MCF 10A (cell line): ENCODE results near the gene ACE2. TPM values are rescaled to one million over a fixed set of nuclear protein-coding genes. Genes with fewer than 3 reads are reported as not detected.

Experiments
- BruUV-seq: library from RNA; stranded (reverse); fragments of 400-500 nt; replicated peaks from 2 replicates; lab custom pipeline; 2021; lab: Mats Ljungman, UMichigan
- CTCF ChIA-PET: fragments of 300-600 bp; sonication (Branson Sonifier 250); formaldehyde crosslinking; extraction: SDS; loops from one replicate; lab custom pipeline; 2021; ENCODE audit warnings: antibody characterized with exemption, inconsistent platforms; lab: Yijun Ruan, JAX
- POLR2A ChIA-PET: fragments of 300-600, 350-650 bp; sonication (Branson Sonifier 250); formaldehyde crosslinking; extraction: SDS; loops from one replicate; lab custom pipeline; 2020; ENCODE audit warnings: antibody characterized with exemption, inconsistent platforms; lab: Yijun Ruan, JAX
- DNase-seq: peaks from one replicate; pipeline ENCODE4 v3.0.0-alpha.2; 2018; ENCODE audit not compliant: unreplicated experiment
- H3K27ac Mint-ChIP-seq: one replicate; pipeline ENCODE4 v1.8.0; 2022; ENCODE audit warnings: mild to moderate bottlenecking, low read depth, mixed read lengths; ENCODE audit not compliant: unreplicated experiment
- H3K27me3 Mint-ChIP-seq: one replicate; pipeline ENCODE4 v1.8.0; 2022; ENCODE audit warnings: mixed read lengths; ENCODE audit not compliant: insufficient read depth, unreplicated experiment
- H3K36me3 Mint-ChIP-seq: one replicate; pipeline ENCODE4 v1.8.0; 2022; ENCODE audit warnings: mild to moderate bottlenecking, moderate library complexity, mixed read lengths; ENCODE audit not compliant: insufficient read depth, unreplicated experiment
- H3K4me1 Mint-ChIP-seq: one replicate; pipeline ENCODE4 v1.8.0; 2022; ENCODE audit warnings: mixed read lengths; ENCODE audit not compliant: insufficient read depth, unreplicated experiment
- H3K4me3 Mint-ChIP-seq: one replicate; pipeline ENCODE4 v1.8.0; 2022; ENCODE audit warnings: mild to moderate bottlenecking, moderate library complexity, mixed read lengths; ENCODE audit not compliant: unreplicated experiment
- H3K9me3 Mint-ChIP-seq: one replicate; pipeline ENCODE4 v1.8.0; 2022; ENCODE audit warnings: mixed read lengths; ENCODE audit not compliant: unreplicated experiment
- intact Hi-C: fragments of 100-400 bp; cut with micrococcal nuclease; formaldehyde crosslinking; loops from 2 replicates; pipeline ENCODE4 v1.14.1; 2022
- total RNA-seq: library from RNA; stranded (reverse); gene quantifications from 2 replicates; pipeline ENCODE4 v1.2.3, GENCODE V29; 2022
- TF ChIP-seq, protein P1 (sequence below): fragments of 200-600 bp; IDR thresholded peaks from one replicate; pipeline ENCODE4 v1.8.0; 2022; ENCODE audit warnings: antibody characterized with exemption, mild to moderate bottlenecking; ENCODE audit not compliant: unreplicated experiment

The ACE2 gene
- total RNA-seq, 1 experiment from 2014 or later, result not detected

DNA sequence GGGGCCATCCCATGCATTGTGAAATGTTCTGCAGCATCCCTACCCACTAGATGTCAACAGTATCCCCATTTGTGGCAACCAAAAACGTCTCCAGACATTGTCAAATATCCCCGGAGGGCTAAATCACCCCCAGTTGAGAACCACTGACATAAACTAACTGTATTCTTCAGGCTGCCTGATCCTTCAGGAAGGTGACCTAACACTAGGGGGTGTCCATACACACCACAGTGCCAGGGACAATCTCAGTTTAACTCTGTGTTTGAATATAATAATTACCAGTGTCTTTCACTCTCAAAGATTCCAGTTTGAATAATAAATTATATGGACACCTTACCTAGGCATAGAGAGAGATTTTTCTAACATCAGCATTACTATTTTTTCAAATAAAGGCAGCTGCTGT lies 6.4 kb downstream of the ACE2 start:
- TF ChIP-seq, protein P1, sequence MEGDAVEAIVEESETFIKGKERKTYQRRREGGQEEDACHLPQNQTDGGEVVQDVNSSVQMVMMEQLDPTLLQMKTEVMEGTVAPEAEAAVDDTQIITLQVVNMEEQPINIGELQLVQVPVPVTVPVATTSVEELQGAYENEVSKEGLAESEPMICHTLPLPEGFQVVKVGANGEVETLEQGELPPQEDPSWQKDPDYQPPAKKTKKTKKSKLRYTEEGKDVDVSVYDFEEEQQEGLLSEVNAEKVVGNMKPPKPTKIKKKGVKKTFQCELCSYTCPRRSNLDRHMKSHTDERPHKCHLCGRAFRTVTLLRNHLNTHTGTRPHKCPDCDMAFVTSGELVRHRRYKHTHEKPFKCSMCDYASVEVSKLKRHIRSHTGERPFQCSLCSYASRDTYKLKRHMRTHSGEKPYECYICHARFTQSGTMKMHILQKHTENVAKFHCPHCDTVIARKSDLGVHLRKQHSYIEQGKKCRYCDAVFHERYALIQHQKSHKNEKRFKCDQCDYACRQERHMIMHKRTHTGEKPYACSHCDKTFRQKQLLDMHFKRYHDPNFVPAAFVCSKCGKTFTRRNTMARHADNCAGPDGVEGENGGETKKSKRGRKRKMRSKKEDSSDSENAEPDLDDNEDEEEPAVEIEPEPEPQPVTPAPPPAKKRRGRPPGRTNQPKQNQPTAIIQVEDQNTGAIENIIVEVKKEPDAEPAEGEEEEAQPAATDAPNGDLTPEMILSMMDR, result no peak
- CTCF ChIA-PET, result interaction anchor here (0.7 to 0.9 kb wide), 7 partner anchors 11 to 350 kb away, joined by 3 to 4 read pairs (median 3); no protein-coding TSS in a partner anchor
- Mint-ChIP-seq H3K4me1 (no peaks in the 10 kb centered on the region), H3K9me3 (no peaks in the 10 kb centered on the region), H3K4me3 (no peak overlapping the region), H3K36me3 (no peaks in the 10 kb centered on the region), H3K27me3 (peaks cover 49% of the 10 kb centered on the region), H3K27ac (no peak overlapping the region)
- BruUV-seq, result no TSS peak
- DNase-seq, result peak; percentile 14
- POLR2A ChIA-PET, result interaction anchor here (1.0 kb wide), 1 partner anchor 80 kb away, joined by 3 read pairs; no protein-coding TSS in a partner anchor
- intact Hi-C loops, result no loop called here

DNA sequence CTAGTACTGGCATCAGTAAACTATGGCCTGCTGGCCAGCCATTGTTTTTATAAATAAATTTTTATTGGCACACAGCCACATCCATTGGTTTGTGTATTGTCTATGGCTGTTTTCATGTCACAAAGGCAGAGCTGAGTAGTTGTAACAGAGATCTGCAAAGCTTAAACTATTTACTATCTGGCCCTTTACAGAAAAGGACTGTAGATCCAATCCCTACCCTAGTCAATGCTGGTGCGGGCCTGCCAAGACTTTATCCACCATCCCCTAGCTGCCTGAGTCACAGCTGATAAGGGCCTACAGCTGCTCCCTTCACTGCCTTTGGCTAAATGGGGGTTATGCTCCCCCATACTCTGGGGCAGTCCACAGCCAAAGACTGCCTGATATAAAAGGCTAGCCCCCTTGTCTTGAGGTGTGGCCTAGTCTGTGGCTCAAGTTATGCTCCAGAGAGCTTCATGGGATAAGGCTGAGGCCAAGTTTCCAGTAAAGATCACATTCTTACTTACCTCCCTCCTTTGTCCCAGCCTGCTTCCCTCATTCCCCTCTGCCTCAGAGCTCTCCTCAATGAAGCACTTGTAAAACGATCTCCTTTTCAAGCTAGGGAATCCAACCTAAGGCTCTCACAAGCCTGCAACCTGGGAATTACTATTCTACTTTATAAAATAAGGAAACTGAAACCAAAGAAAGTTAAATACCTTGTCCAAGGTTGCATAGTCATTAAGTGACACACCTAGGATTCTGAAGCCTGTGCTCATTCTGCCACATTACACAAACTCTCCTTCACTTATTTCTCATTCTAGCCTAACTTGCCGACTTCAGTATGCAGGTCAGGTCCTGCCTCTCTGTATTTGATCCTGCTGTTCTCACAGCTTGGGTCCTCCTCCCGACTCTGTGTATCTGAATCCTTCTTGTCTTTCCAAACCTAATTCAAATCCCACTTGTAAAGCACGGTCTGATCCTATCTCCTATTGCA lies 20.7 kb downstream of the ACE2 start:
- no peaks in the 10 kb centered on the region for H3K36me3 Mint-ChIP-seq
- H3K27me3 Mint-ChIP-seq, result peaks cover 61% of the 10 kb centered on the region
- intact Hi-C loops, result no loop called here
- no peak for DNase-seq
- TF ChIP-seq, protein P1, result no peak
- H3K4me1 Mint-ChIP-seq, result peaks cover 6% of the 10 kb centered on the region
- ChIA-PET POLR2A (no interaction called here), CTCF (interaction anchor here (0.7 to 1.7 kb wide), 3 partner anchors 12 to 116 kb away, joined by 3 to 6 read pairs (median 3); no protein-coding TSS in a partner anchor)
- no TSS peak for BruUV-seq
- H3K4me3 Mint-ChIP-seq, result no peak overlapping the region
- no peaks in the 10 kb centered on the region for H3K9me3 Mint-ChIP-seq
- no peak overlapping the region for H3K27ac Mint-ChIP-seq

DNA sequence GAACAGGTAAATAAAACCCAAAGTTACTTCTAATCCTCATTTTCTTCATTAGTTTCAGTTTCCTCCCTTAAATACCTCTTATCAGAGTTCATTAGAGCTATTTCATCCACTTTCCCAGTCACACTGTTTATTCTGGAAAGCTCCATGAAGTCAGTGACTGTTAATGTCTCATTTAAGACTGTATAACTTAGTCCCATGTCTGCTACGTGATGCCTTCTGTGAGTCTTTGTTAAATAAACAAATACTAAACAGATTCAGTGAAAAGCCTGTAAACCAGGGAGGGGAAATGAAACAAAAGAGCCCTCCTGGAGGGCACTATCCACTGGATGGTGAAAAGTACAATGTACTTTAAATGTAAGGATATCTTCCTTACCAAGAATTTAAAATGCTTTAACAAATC lies 24.7 kb downstream of the ACE2 start:
- H3K27ac Mint-ChIP-seq, result no peak overlapping the region
- H3K4me3 Mint-ChIP-seq, result no peak overlapping the region
- H3K36me3 Mint-ChIP-seq, result no peaks in the 10 kb centered on the region
- POLR2A ChIA-PET, result interaction anchor here (1.1 kb wide), 1 partner anchor 43 kb away, joined by 3 read pairs; no protein-coding TSS in a partner anchor
- H3K27me3 Mint-ChIP-seq, result peaks cover 55% of the 10 kb centered on the region
- CTCF ChIA-PET, result interaction anchor here (0.9 to 1.2 kb wide), 2 partner anchors 11 to 78 kb away, joined by 3 to 4 read pairs; no protein-coding TSS in a partner anchor
- no peak for DNase-seq
- BruUV-seq, result no TSS peak
- intact Hi-C loops, result no loop called here
- H3K4me1 Mint-ChIP-seq, result peaks cover 6% of the 10 kb centered on the region
- H3K9me3 Mint-ChIP-seq, result no peaks in the 10 kb centered on the region
- TF ChIP-seq, protein P1, result no peak

DNA sequence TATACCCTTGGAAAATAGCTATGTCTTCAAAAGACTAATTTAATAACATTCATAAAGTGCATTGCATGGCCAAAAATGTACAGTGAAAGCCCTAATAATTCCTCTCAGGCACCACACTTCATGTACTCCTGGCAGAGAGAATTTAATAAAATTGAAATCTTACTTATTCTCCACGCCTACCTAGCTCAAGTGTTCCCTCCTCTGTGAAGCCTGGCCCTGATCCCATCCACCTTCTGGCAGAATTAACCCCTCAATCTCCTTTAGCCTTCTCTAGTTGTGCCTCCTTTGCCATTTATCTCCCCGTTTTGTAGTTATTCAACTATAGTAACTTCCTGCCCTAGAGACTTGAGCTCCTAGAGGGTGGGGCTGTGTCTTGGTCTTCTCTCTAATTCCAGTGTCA lies 26.7 kb downstream of the ACE2 start:
- Mint-ChIP-seq H3K36me3 (no peaks in the 10 kb centered on the region), H3K27me3 (peaks cover 61% of the 10 kb centered on the region), H3K4me1 (no peaks in the 10 kb centered on the region), H3K27ac (no peak overlapping the region), H3K4me3 (no peak overlapping the region), H3K9me3 (no peaks in the 10 kb centered on the region)
- intact Hi-C loops, result no loop called here
- ChIA-PET CTCF (interaction anchor here (1.0 to 2.1 kb wide), 6 partner anchors 9 to 1915 kb away, joined by 3 to 7 read pairs (median 6); no protein-coding TSS in a partner anchor), POLR2A (no interaction called here)
- TF ChIP-seq, protein P1, result no peak
- DNase-seq, result no peak
- no TSS peak for BruUV-seq
